VCaP (cell line): ENCODE results near the gene PPM1E.

Experiments
- H3K27ac ChIP-seq: fragments of 450-650 bp; 2 replicates; pipeline ENCODE4 v1.5.1; 2017
- CTCF ChIP-seq: fragments of 450-650 bp; conservative IDR thresholded peaks from 2 replicates; pipeline ENCODE4 v1.5.1; 2017; ENCODE audit warnings: mild to moderate bottlenecking, moderate library complexity

The PPM1E gene

DNA sequence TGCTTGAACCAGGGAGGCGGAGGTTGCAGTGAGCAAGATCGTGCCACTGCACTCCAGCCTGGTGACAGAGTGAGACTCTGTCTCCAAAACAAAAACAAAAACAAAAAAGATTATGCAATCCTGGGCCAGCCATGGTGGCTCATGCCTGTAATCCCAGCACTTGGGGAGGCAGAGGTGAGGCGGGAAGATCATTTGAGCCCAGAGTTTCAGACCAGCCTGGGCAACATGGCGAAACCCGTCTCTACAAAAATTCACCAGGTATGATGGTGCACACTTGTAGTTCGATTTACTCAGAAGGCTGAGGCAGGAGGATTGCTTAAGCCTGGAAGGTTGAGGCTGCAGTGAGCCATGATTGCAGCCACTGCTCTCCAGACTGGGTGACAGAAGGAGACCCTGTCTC lies 109.6 kb downstream of the PPM1E start:
- H3K27ac ChIP-seq, result no peak overlapping the region
- TF ChIP-seq CTCF, result no peak

DNA sequence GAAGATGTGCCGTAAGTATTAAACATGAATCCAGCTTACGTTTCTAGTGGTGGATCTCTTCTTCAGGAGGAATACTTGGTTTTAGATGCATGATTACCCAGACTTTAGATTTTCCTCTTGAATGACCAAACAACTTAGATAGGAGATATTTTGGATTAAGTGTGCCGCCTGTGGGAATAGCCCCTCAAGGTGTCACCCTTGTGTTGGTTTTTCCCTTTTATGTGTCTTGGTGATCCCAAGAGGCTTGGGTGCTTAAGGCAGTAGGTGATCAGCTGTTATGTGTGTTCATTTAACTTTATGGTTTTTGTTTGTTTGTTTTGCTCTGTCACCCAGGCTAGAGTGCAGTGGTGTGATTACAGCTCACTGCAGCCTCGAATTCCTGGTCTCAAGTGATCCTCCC lies 115.1 kb downstream of the PPM1E start:
- no peak for TF ChIP-seq CTCF
- H3K27ac ChIP-seq, result no peak overlapping the region

GRCh38 chr17:58873926-58874325 lies 118.3 kb downstream of the PPM1E start:
- no peak for TF ChIP-seq CTCF
- no peak overlapping the region for H3K27ac ChIP-seq

DNA sequence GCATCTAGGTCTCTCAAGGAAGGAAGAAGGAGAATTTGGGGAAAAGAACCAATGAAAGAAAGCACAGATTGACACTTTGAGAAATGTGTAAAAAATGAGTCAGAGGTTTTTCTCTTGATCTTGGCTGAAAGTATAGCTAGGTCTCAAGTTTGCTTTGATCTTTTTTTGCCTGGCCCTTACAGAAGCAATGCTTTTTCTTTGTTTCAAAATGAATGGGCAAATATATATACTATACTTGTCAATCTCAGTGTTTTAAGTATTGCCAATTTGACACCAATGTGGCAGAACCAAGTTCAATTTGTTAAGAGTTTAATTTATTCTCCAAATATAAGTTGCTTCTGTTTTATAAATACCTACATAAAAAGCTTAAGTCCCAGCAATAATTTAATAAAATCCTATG lies 119.6 kb downstream of the PPM1E start:
- no peak for TF ChIP-seq CTCF
- no peak overlapping the region for H3K27ac ChIP-seq

- H3K27ac ChIP-seq, result no peak overlapping the region
- TF ChIP-seq CTCF, result no peak
Observed at GRCh38 chr17:58884161-58884560, 128.5 kb downstream of the PPM1E start.

GRCh38 chr17:58886514-58886913 lies 130.9 kb downstream of the PPM1E start:
- TF ChIP-seq CTCF, result no peak
- H3K27ac ChIP-seq, result no peak overlapping the region

DNA sequence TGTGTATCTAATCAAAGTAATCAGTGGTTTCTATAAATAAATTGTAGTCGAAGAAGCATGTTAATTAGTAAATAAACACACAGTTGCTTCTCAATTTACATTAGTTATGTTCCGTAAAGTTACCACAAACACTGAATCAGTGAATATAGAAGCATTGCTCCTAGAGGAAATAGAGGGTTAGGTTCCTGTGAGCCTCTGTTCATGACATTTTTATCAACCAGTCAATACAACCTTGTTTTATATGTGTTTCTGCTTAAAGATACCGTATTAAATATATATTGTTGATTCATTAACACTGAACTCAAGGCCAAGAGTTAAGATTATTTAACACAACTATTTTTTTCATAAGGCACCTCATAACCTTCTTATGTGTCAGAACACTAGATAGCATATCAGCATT lies 134.3 kb downstream of the PPM1E start:
- TF ChIP-seq CTCF, result no peak
- no peak overlapping the region for H3K27ac ChIP-seq

DNA sequence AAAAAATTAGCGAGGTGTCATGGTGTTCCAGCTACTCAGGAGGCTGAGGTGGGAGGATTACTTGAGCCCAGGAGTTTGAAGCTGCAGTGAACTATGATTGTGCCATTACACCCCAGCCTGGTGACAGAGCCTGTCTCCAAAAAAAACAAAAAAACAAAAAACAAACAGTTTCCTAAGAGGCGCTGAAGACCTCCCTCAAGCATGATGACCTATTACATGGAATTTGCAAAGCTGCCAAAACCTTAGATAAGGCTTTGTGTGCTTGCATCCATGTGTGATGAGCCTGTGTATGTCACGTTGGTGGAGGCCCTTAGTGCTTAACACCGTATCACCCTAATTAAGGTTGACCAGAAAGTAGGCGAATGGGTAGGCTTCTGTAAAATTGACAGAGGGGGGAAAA lies 143.5 kb downstream of the PPM1E start:
- no peak overlapping the region for H3K27ac ChIP-seq
- no peak for TF ChIP-seq CTCF
